ENCODE measurements around the gene CAMK1D. TPM values are rescaled to one million over a fixed set of nuclear protein-coding genes. Genes with fewer than 3 reads are reported as not detected.
"Not testable (repeated sequence)": the region's sequence is repeated elsewhere in the genome, so short reads cannot be mapped to it uniquely, and the experiment has no call there.

The CAMK1D gene
- total RNA-seq, 1 experiment from 2014 or later = 0.15 TPM

GRCh38 chr10:12712293-12712983 is 363.1 kb downstream of the CAMK1D start:
- no peak for DNase-seq (ENCODE audit: low spot score)

- not testable (repeated sequence) for DNase-seq (ENCODE audit: low spot score)
These were observed 363.6 kb downstream of the CAMK1D start for GRCh38 chr10:12712984-12713316.

- DNase-seq (ENCODE audit: low spot score) = no peak
These were observed 366.7 kb downstream of the CAMK1D start for GRCh38 chr10:12716042-12716441.

GRCh38 chr10:12717981-12718707 is 368.8 kb downstream of the CAMK1D start:
- DNase-seq (ENCODE audit: low spot score) = peak; percentile 28

- DNase-seq (ENCODE audit: low spot score) = no peak
These were observed 370.0 kb downstream of the CAMK1D start for GRCh38 chr10:12719365-12719764.

GRCh38 chr10:12720217-12720981 is 371.1 kb downstream of the CAMK1D start:
- peak; percentile 98 for DNase-seq (ENCODE audit: low spot score)

GRCh38 chr10:12721334-12721733 is 372.0 kb downstream of the CAMK1D start:
- no peak for DNase-seq (ENCODE audit: low spot score)

- no peak for DNase-seq (ENCODE audit: low spot score)
These were observed 373.9 kb downstream of the CAMK1D start for GRCh38 chr10:12723220-12723619.

- DNase-seq (ENCODE audit: low spot score) = no peak
These were observed 375.6 kb downstream of the CAMK1D start for GRCh38 chr10:12724807-12725579.

GRCh38 chr10:12725580-12725888 is 376.2 kb downstream of the CAMK1D start:
- not testable (repeated sequence) for DNase-seq (ENCODE audit: low spot score)

- DNase-seq (ENCODE audit: low spot score) = no peak
These were observed 377.9 kb downstream of the CAMK1D start for GRCh38 chr10:12726971-12727831.

- peak; percentile 29 for DNase-seq (ENCODE audit: low spot score)
These were observed 378.5 kb downstream of the CAMK1D start for GRCh38 chr10:12727832-12728215.

GRCh38 chr10:12728494-12728893 is 379.1 kb downstream of the CAMK1D start:
- no peak for DNase-seq (ENCODE audit: low spot score)

GRCh38 chr10:12729885-12730284 is 380.5 kb downstream of the CAMK1D start:
- DNase-seq (ENCODE audit: low spot score) = no peak

GRCh38 chr10:12730809-12731519 is 381.6 kb downstream of the CAMK1D start:
- no peak for DNase-seq (ENCODE audit: low spot score)

GRCh38 chr10:12733271-12733670 is 383.9 kb downstream of the CAMK1D start:
- DNase-seq (ENCODE audit: low spot score) = no peak

- no peak for DNase-seq (ENCODE audit: low spot score)
These were observed 386.6 kb downstream of the CAMK1D start for GRCh38 chr10:12735843-12736462.

- no peak for DNase-seq (ENCODE audit: low spot score)
These were observed 391.5 kb downstream of the CAMK1D start for GRCh38 chr10:12740813-12741212.

GRCh38 chr10:12741360-12741804 is 392.0 kb downstream of the CAMK1D start:
- no peak for DNase-seq (ENCODE audit: low spot score)

- DNase-seq (ENCODE audit: low spot score) = no peak
These were observed 393.4 kb downstream of the CAMK1D start for GRCh38 chr10:12742771-12743170.
